SJSA1 (cell line): ENCODE measurements around the gene FTCD. TPM values are rescaled to one million over a fixed set of nuclear protein-coding genes. Genes with fewer than 3 reads are reported as not detected.
A peak's percentile ranks its signal among the peaks of the same experiment; 100 is the strongest.
"Not testable (repeated sequence)": the region's sequence is repeated elsewhere in the genome, so short reads cannot be mapped to it uniquely, and the experiment has no call there.

Source experiments
- DNase-seq, 2 experiments: peaks; one replicate each; pipeline ENCODE4 v3.0.0-alpha.2; 2015 to 2020; ENCODE audit warnings: low spot score in 2 of 2, low read depth in 1 of 2
- H3K27ac ChIP-seq: fragments of 250-450 bp; sonication (Bioruptor Pico); 2 replicates; pipeline ENCODE4 v1.5.1; 2020; ENCODE audit warnings: mild to moderate bottlenecking, moderate library complexity
- H3K27me3 ChIP-seq: fragments of 250-450 bp; sonication (Bioruptor Pico); replicated peaks from 2 replicates; pipeline ENCODE4 v1.5.1; 2020; ENCODE audit warnings: mild to moderate bottlenecking, moderate library complexity
- H3K36me3 ChIP-seq: fragments of 250-450 bp; sonication (Bioruptor Pico); 2 replicates; pipeline ENCODE4 v1.5.1; 2020; ENCODE audit warnings: mild to moderate bottlenecking
- H3K4me1 ChIP-seq: fragments of 250-450 bp; sonication (Bioruptor Pico); replicated peaks from 2 replicates; pipeline ENCODE4 v1.6.1; 2021; ENCODE audit warnings: mild to moderate bottlenecking
- H3K4me3 ChIP-seq: fragments of 250-450 bp; sonication (Bioruptor Pico); 2 replicates; pipeline ENCODE4 v1.5.1; 2020; ENCODE audit warnings: mild to moderate bottlenecking
- H3K9me3 ChIP-seq: fragments of 250-450 bp; sonication (Bioruptor Pico); replicated peaks from 2 replicates; pipeline ENCODE4 v1.5.1; 2020; ENCODE audit warnings: mild to moderate bottlenecking
- total RNA-seq: library from RNA; depleted of rRNA; stranded (reverse); fragments of >200 nt; shearing (Covaris generic); gene quantifications from 2 replicates; pipeline ENCODE4 v1.2.3, GENCODE V29; 2014

Gene FTCD
- total RNA-seq, 1 experiment from 2014 or later: not detected

DNA sequence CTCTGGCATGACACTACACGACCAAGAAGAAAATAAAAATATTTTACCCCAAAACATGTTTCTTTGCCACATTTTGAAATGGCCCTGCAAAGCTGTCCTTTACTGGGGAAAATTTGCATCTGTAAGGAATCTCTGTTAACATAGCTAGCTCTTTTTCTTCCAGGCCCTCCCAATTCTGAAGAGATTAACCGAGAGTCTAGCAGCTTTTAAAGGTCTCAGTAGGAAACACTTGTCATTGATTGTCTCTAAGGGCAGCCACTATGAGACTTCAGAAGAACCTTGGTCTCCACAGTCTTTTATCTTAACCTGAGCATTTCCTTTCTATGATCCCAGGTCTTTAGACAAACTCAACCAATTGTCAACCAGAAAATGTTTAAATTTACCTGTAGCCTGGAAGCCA, 48.0 kb downstream of the FTCD start:
- not testable (repeated sequence) for H3K27me3 ChIP-seq, H3K27ac ChIP-seq, H3K9me3 ChIP-seq, H3K4me3 ChIP-seq, H3K4me1 ChIP-seq, DNase-seq
- H3K36me3 ChIP-seq: peaks cover 60% of the 10 kb centered on the region

- no peak overlapping the region for H3K4me3 ChIP-seq
- no peak overlapping the region for H3K27ac ChIP-seq
- peaks cover 7% of the 10 kb centered on the region for H3K9me3 ChIP-seq
- H3K36me3 ChIP-seq: peaks cover 57% of the 10 kb centered on the region
- DNase-seq: no peak
- no peaks in the 10 kb centered on the region for H3K27me3 ChIP-seq
- H3K4me1 ChIP-seq: peaks cover 18% of the 10 kb centered on the region
Observed at GRCh38 chr21:46104104-46104503, 51.3 kb downstream of the FTCD start.

DNA sequence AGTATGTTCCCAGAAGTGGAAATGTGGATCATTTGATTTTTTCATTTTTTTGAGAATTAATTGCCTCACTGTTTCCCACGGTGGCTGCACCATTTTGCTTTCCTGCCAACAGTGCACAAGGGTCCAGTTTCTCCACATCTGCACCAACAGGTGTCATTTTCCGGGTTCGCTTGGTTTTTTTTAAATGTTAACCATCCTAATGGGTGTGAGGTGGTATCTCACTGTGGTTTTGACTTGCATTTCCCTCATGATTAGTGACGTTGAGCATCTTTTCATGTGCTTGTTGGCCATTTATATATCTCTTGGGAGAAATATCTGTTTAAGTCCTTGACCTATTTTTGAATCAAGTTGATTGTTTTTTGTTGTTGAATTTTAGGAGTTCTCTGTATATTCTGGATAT, 54.5 kb downstream of the FTCD start:
- Histone ChIP-seq H3K4me3 (no peak overlapping the region), H3K27me3 (no peaks in the 10 kb centered on the region), H3K36me3 (peaks cover 40% of the 10 kb centered on the region), H3K9me3 (peaks cover 7% of the 10 kb centered on the region), H3K4me1 (peaks cover 32% of the 10 kb centered on the region), H3K27ac (peak overlapping the region; percentile 40)
- no peak for DNase-seq

GRCh38 chr21:46100426-46100825, 55.0 kb downstream of the FTCD start:
- Histone ChIP-seq H3K36me3 (peaks cover 36% of the 10 kb centered on the region), H3K27ac (peak overlapping the region; percentile 40), H3K9me3 (peaks cover 7% of the 10 kb centered on the region), H3K4me3 (no peak overlapping the region), H3K27me3 (no peaks in the 10 kb centered on the region), H3K4me1 (peaks cover 32% of the 10 kb centered on the region)
- peak; percentile 56 to 60 for DNase-seq

GRCh38 chr21:46100020-46100419, 55.4 kb downstream of the FTCD start:
- Histone ChIP-seq H3K27ac (peak overlapping the region; percentile 40; the same call in 1 of the 2 replicates), H3K9me3 (peaks cover 7% of the 10 kb centered on the region), H3K27me3 (no peaks in the 10 kb centered on the region), H3K36me3 (peaks cover 34% of the 10 kb centered on the region), H3K4me3 (no peak overlapping the region), H3K4me1 (peaks cover 32% of the 10 kb centered on the region)
- no peak for DNase-seq

- peak overlapping the region; percentile 94 for H3K4me3 ChIP-seq
- H3K27me3 ChIP-seq: no peaks in the 10 kb centered on the region
- no peak overlapping the region for H3K27ac ChIP-seq
- DNase-seq: peak in 1 of 2 experiments; percentile 34
- H3K4me1 ChIP-seq: peaks cover 32% of the 10 kb centered on the region
- H3K36me3 ChIP-seq: peaks cover 28% of the 10 kb centered on the region
- H3K9me3 ChIP-seq: peaks cover 7% of the 10 kb centered on the region
Observed at GRCh38 chr21:46099476-46099875, 55.9 kb downstream of the FTCD start.

DNA sequence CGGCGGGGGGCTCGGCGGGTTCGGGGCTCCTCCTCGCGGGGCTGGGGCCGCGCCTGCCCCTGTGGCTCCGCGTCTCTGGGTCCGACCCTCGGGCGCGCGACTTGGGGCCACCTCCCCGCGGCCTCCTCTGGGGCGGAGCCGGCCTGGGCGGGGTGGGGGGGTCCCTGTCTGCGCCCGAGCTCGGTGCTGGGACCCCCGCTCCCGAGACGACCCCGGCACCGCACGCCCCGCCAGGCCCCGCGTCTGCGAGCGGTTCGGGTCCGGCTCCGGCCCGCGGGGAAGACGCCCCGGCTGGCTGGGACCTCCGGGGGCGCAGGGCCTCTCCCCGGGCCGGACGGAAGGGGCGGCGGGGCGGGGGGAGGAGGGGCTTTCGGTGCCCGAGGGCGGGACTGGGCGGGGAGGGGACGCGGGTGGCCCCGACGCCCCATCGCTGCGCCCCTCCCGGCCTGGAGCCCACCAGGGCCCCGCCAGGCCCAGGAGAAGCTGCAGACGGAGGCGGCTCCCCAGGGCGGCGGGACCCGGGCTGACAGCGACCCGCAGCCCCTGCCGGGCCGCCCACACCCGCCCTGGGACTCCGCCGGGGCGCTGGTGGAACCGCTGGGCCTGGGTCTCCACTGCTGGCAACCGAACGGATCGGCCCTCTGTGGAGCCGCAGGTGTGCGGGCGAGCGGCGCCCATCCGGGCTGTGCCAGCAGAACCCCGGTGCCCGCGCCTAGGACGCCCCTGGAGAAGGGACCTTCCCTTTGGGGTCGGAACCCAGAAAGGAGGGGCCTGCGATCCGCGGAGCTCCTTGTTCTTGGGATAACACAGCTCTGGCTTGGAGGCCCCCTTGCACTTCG, 56.9 kb downstream of the FTCD start:
- DNase-seq: peak; percentile 38 to 53

DNA sequence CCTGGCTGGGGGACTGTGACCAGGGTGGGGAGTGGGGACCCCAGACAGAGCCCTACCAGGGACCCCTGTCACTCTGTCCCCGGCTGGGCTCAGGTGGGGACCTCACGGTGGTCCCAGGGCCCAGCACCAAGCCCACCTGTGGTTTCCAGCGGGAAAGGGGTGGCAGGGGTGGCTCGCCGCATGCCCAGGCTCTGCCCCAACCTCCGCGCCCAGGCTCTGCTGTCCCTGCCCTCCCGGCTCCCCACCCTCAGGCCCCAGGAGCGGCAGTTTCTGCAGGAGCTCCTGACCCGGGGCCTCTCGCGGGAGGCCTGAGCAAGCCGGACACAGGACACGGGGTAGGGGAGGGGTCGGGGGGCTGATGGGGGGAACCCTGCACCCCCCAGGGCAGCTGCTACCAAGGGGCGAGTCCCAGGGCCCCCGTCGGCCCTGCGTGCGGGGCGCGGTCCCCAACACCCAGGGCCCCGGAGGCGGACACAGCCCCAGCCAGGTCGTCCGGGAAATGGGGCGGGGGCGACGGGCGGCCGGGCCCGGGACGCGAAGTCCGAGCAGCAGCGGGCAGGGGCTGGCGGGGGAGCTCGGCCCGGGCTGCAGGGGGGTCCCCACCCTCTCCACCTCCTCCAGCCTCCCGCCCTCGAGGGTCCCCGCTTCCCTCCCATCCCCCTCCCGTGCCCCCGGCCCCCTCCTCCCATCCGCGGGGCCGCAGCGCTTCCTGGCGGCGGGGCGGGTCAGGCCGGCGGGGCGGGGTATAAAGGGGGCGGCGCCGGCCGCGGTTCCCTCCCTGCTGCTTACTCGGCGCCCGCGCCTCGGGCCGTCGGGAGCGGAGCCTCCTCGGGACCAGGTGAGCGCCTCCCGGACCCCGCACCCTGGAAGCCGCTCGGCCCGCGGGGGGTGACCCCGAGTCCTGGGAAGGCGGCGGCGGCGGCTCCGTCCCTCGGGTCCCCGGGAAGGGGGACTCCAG, 57.8 kb downstream of the FTCD start, which contains the start of gene COL6A2:
TSS of gene COL6A2 (plus strand) at position 777 of the 958 bp plus-strand sequence.
- Histone ChIP-seq H3K27me3 (no peaks in the 10 kb centered on the region), H3K36me3 (peaks cover 17% of the 10 kb centered on the region), H3K4me1 (peaks cover 36% of the 10 kb centered on the region), H3K27ac (peak within 1 kb of the TSS; percentile 74), H3K4me3 (peak within 1 kb of the TSS; percentile 94), H3K9me3 (peaks cover 4% of the 10 kb centered on the region)
- DNase-seq: peak; percentile 31 to 67

More for the DNA sequence above, 56.9 kb downstream of the FTCD start:
- peak overlapping the region; percentile 94 for H3K4me3 ChIP-seq
- peaks cover 24% of the 10 kb centered on the region for H3K36me3 ChIP-seq
- H3K27ac ChIP-seq: peak overlapping the region; percentile 74
- no peaks in the 10 kb centered on the region for H3K27me3 ChIP-seq
- H3K4me1 ChIP-seq: peaks cover 32% of the 10 kb centered on the region
- peaks cover 7% of the 10 kb centered on the region for H3K9me3 ChIP-seq

DNA sequence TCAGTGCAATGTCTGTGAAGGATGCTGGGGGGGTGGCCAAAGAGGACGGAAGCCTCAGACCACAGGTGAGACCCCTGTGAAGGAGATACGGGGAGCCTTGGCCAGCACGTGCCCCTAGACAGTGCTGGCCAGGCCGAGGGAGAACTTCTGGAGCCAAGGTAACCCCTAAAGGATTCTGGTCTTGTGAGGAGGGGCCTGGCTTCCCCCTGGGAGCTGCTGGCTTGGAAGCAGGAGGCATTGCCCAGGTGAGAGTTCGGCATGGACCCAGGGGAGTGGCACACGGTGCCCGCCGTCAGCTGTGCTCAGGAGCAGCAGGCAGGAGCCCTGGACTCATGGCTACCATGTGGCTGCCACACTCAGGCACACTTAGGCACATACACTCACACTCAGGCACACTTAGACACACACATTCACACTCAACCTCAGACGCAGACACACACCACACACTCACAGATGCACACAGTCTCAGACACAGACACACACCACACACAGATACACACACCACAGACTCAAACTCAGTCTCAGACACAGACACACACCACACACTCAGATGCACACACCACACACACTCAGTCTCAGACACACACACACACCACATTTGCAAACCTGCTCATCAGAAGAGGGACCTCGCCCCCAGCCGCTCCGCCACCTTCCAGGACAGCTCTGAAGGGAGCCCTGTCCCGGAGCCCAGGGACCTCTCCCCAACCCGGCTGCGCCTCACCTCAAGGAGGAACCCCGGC, 58.6 kb downstream of the FTCD start:
- no peak overlapping the region for H3K27ac ChIP-seq
- H3K4me1 ChIP-seq: peaks cover 45% of the 10 kb centered on the region
- H3K36me3 ChIP-seq: peaks cover 17% of the 10 kb centered on the region
- H3K9me3 ChIP-seq: no peaks in the 10 kb centered on the region
- no peaks in the 10 kb centered on the region for H3K27me3 ChIP-seq
- peak overlapping the region; percentile 94 for H3K4me3 ChIP-seq
- DNase-seq: no peak

- no peak overlapping the region for H3K27ac ChIP-seq
- no peaks in the 10 kb centered on the region for H3K27me3 ChIP-seq
Observed at GRCh38 chr21:46095814-46096595, 59.4 kb downstream of the FTCD start.

GRCh38 chr21:46095083-46095719, 60.2 kb downstream of the FTCD start:
- peaks cover 40% of the 10 kb centered on the region for H3K4me1 ChIP-seq
- H3K27me3 ChIP-seq: no peaks in the 10 kb centered on the region
- DNase-seq: no peak
- no peak overlapping the region for H3K4me3 ChIP-seq
- no peaks in the 10 kb centered on the region for H3K9me3 ChIP-seq
- peaks cover 8% of the 10 kb centered on the region for H3K36me3 ChIP-seq
- H3K27ac ChIP-seq: no peak overlapping the region

More at GRCh38 chr21:46095814-46096595, 59.4 kb downstream of the FTCD start:
- H3K36me3 ChIP-seq: peaks cover 12% of the 10 kb centered on the region
- H3K4me1 ChIP-seq: peaks cover 48% of the 10 kb centered on the region
- no peak for DNase-seq
- no peaks in the 10 kb centered on the region for H3K9me3 ChIP-seq
- H3K4me3 ChIP-seq: no peak overlapping the region

DNA sequence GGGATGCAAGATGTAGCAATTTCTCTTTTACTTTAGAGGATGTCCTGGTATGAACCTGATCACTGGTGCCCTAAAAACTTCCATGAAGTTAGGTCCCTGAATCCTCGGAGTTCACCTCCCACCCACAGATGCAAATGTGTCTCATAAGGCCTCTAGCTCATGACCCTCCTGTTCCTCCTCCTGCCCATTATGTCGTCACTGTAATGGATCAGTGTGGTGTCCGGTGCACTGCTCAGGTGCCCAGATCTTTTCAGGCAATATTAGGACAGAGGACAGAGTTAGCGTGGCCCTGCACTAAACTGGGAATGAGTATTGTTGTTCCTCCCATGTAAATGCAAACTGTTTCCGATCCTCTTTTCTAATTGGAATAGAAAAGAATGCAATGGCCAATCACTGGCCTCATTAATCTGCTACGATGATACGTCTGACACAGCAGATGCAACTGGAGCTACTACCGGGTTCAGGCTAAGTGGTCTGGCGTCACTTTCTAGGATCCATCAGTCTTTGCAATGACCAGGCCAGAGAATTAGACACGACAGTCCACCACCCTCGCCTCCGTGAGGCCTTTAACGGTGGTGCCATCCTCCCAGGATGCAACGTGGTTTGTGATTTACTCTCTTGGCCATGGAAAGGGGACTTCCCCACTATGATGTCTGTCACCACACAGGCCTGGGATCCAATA, 60.8 kb downstream of the FTCD start:
- H3K4me3 ChIP-seq: no peak overlapping the region
- peaks cover 35% of the 10 kb centered on the region for H3K4me1 ChIP-seq
- H3K9me3 ChIP-seq: 0 out of 2 replicates have a peak, but pooled peaks cover 2% of the 10 kb centered on the region
- H3K27me3 ChIP-seq: no peaks in the 10 kb centered on the region
- H3K27ac ChIP-seq: no peak overlapping the region
- DNase-seq: no peak
- H3K36me3 ChIP-seq: peaks cover 8% of the 10 kb centered on the region
